Measurements from ENCODE around the gene SLC2A13. TPM values are rescaled to one million over a fixed set of nuclear protein-coding genes. Genes with fewer than 3 reads are reported as not detected.
"Not testable (repeated sequence)": the region's sequence is repeated elsewhere in the genome, so short reads cannot be mapped to it uniquely, and the experiment has no call there.

The SLC2A13 gene
- total RNA-seq, 1 donor from 2014 or later, result 13.0 TPM

GRCh38 chr12:39752482-39753137 lies 353.3 kb downstream of the SLC2A13 start:
- intact Hi-C loops (cut with DNase I), result no loop called here
- no peak for DNase-seq (ENCODE audit: low spot score)

- DNase-seq (ENCODE audit: low spot score); intact Hi-C loops (cut with DNase I): not testable (repeated sequence)
Observed at GRCh38 chr12:39746151-39746550, 359.7 kb downstream of the SLC2A13 start.

- no peak for DNase-seq (ENCODE audit: low spot score)
- intact Hi-C loops (cut with DNase I), result no loop called here
Observed at GRCh38 chr12:39743655-39744054, 362.2 kb downstream of the SLC2A13 start.

GRCh38 chr12:39736406-39736805 lies 369.5 kb downstream of the SLC2A13 start:
- intact Hi-C loops (cut with DNase I), result no loop called here
- no peak for DNase-seq (ENCODE audit: low spot score)

- no peak for DNase-seq (ENCODE audit: low spot score)
- intact Hi-C loops (cut with DNase I), result no loop called here
Observed at GRCh38 chr12:39723831-39724230, 382.1 kb downstream of the SLC2A13 start.

- intact Hi-C loops (cut with DNase I), result no loop called here
- no peak for DNase-seq (ENCODE audit: low spot score)
Observed at GRCh38 chr12:39722504-39722903, 383.4 kb downstream of the SLC2A13 start.

- intact Hi-C loops (cut with DNase I), result no loop called here
- no peak for DNase-seq (ENCODE audit: low spot score)
Observed at GRCh38 chr12:39713552-39713951, 392.3 kb downstream of the SLC2A13 start.

GRCh38 chr12:39712334-39712733 lies 393.5 kb downstream of the SLC2A13 start:
- intact Hi-C loops (cut with DNase I), result no loop called here
- no peak for DNase-seq (ENCODE audit: low spot score)

Other genes starting within 250 kb of the SLC2A13 start
- gene LRRK2, start 118.9 kb upstream of the SLC2A13 start, total RNA-seq, result 7.1 TPM

Measured in cardiac septum (tissue), 1 donor.